Erythroblast (primary cell): ENCODE results near the gene SGCG.
A peak's percentile ranks its signal among the peaks of the same experiment; 100 is the strongest.
"Not testable (repeated sequence)": the region's sequence is repeated elsewhere in the genome, so short reads cannot be mapped to it uniquely, and the experiment has no call there.

Source experiments
- DNase-seq, 2 experiments: peaks; one replicate each; lab custom pipeline; 2025; lab: John Stamatoyannopoulos, UW
- GATA1 ChIP-seq: IDR thresholded peaks from 2 replicates; pipeline ENCODE4 v1.6.1; 2011; ENCODE audit warnings: low read depth, mild to moderate bottlenecking, control low read depth, low read length, moderate library complexity
- POLR2A ChIP-seq: IDR thresholded peaks from 2 replicates; pipeline ENCODE4 v1.6.1; 2011; ENCODE audit warnings: mild to moderate bottlenecking, low read length

Gene SGCG

DNA sequence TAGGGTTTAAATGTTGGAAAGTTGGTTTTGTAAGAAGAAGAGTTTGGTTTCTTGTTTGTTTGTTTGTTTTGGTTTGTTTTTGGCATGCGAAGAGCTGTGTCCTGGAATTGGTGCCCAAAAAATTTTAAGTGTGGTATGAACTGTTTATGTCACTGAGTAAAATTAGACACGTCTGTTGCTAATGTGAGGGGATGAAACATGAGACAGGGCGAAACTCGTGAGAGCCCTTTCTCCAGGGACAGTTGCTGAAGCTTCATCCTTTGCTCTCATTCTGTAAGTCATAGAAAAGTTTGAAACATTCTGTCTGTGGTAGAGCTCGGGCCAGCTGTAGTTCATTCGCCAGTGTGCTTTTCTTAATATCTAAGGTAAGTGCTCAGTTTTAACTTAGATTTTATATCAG is at the start of gene SGCG:
TSS of gene SGCG (plus strand) at position 269 of the 400 bp plus-strand sequence. CDS start 22,716 bp downstream, outside the sequence.
- no peak for DNase-seq
- no peak for TF ChIP-seq POLR2A
- no peak for TF ChIP-seq GATA1

DNA sequence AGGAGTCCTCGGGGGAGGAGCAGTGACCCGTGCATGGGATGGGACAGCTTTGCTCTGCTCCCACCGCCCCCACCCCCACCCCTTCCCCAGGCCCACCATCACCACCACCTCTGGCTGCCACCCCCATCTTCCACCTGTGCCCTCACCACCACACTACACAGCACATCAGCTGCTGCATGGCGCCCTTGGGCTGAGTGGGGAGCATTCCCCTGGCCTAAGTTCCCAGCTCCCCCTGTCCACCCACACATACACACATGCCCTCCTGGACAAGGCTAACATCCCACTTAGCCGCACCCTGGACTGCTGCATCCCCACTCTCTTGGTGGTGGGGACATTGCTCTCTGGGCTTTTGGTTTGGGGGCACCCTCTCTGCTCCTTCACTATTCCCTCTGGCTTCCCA is 46.2 kb upstream of the SGCG start:
- DNase-seq, result no peak
- TF ChIP-seq GATA1, result no peak
- TF ChIP-seq POLR2A, result no peak

DNA sequence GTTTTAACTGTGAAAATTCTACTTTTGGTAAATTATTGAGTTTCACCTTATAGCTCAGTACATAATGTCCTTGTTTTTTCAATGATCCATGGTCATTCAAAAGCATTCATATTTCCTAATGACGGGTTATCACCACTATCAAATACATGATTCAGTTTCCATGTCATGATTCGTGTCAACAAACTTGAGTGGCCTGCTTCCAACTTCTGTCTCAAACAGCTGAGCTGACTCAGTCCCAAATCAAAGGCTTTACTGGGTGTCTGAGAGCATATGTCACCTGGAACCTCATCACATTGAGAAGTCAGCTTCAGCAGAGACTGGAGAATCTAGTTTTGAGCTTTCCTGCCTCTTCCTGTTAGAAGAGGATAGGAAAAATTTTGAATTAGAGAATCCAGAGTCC is 40.3 kb upstream of the SGCG start:
- TF ChIP-seq POLR2A (no peak), GATA1 (no peak)
- DNase-seq, result no peak

DNA sequence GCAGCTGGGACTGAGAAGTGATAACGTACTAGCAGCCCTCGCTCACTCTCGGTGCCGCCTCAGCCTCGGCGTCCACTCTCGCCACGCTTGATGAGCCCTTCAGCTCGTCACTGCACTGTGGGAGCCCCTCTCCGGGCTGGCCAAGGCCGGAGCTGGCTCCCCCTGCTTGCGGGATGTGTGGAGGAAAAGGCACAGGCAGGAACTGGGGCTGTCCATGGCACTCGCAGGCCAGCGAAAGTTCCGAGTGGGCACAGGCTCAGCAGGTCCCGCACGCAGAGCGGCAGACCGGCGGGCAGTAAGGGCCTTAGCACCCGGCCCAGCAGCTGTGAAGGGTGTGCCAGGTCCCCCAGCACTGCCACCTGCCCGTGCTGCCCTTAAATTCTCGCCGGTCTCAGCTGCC is 38.8 kb upstream of the SGCG start:
- TF ChIP-seq POLR2A (no peak), GATA1 (no peak)
- DNase-seq, result no peak

DNA sequence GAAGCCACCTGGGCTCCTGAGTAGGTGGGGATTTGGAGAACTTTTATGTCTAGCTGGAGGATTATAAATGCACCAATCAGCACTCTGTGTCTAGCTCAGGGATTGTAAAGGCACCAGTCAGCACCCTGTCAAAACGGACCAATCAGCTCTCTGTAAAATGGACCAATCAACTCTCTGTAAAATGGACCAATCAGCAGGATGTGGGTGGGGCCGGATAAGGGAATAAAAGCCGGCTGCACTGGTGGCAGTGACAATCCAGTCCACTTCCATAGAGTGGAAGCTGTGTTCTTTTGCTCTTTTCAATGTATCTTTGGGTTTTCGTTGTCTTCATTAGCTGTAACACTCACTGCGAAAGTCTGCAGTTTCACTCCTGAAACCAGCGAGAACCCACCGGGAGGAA is 38.2 kb upstream of the SGCG start:
- DNase-seq, result not testable (repeated sequence)

DNA sequence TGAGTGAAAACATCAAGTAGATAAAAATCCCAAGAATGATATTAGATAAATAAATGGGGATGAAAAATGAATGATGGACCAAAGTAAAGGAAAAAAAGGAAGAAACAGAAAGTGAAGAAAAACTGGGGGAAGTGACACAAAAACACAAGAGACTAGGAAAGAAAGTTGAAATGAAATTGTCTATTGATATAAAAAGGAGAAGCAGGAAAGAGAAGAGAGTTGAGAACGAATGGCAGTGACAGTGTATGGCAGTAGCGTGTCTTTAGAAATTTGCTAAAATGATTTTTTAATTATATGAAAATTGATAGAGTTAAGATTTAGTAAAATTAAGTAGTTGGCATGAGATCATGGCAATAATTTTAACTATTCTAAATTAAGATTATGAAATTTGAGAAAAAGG is 36.3 kb upstream of the SGCG start:
- no peak for DNase-seq
- TF ChIP-seq POLR2A (no peak), GATA1 (no peak)

GRCh38 chr13:23146006-23146405 is 34.8 kb upstream of the SGCG start:
- TF ChIP-seq POLR2A, result no peak
- no peak for TF ChIP-seq GATA1
- DNase-seq, result no peak

- DNase-seq, result no peak
- TF ChIP-seq GATA1 (no peak), POLR2A (no peak)
Measured at GRCh38 chr13:23146811-23147625, 33.8 kb upstream of the SGCG start.

DNA sequence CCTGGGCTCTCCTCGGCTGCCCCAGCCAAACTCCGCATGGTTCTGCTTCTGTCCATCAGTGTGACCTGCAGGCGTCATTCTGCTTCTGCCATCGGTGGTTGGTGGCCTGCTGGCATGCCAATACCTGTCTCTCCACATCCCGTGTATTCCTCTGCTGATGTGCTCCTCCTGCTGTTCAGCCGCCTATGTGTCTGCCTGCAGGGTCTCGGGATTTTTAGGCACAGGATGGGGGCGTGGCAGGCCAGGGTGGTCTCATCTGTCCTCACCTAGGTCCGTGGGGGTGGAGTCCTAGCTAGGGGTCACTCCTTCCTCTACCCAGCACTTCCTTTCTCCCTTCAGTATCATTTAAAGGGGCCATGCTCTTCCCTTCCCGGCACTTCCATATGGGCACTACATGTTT is 33.0 kb upstream of the SGCG start:
- no peak for DNase-seq
- TF ChIP-seq POLR2A (no peak), GATA1 (no peak)

DNA sequence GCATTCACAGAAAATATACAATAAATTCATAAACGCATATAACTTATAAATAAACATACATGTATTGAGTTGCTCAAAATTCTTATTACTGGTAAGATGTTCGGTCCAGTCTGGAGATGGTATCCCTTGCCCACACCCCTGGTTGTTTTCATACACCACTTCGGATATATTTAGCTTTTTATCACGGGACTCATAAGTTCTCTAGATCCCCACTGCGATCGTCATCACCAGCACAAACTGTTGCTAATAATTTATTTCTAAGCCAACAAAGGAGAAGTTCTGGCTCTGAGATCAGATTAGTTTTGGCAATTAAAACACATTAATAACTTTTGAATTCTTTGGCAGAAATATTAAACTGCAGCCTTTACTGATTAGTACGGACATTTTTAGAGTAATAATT is 23.0 kb upstream of the SGCG start:
- DNase-seq, result no peak
- TF ChIP-seq POLR2A (no peak), GATA1 (no peak)

GRCh38 chr13:23159205-23159759 is 21.5 kb upstream of the SGCG start:
- TF ChIP-seq GATA1 (no peak), POLR2A (no peak)
- peak; percentile 23 to 59 for DNase-seq

DNA sequence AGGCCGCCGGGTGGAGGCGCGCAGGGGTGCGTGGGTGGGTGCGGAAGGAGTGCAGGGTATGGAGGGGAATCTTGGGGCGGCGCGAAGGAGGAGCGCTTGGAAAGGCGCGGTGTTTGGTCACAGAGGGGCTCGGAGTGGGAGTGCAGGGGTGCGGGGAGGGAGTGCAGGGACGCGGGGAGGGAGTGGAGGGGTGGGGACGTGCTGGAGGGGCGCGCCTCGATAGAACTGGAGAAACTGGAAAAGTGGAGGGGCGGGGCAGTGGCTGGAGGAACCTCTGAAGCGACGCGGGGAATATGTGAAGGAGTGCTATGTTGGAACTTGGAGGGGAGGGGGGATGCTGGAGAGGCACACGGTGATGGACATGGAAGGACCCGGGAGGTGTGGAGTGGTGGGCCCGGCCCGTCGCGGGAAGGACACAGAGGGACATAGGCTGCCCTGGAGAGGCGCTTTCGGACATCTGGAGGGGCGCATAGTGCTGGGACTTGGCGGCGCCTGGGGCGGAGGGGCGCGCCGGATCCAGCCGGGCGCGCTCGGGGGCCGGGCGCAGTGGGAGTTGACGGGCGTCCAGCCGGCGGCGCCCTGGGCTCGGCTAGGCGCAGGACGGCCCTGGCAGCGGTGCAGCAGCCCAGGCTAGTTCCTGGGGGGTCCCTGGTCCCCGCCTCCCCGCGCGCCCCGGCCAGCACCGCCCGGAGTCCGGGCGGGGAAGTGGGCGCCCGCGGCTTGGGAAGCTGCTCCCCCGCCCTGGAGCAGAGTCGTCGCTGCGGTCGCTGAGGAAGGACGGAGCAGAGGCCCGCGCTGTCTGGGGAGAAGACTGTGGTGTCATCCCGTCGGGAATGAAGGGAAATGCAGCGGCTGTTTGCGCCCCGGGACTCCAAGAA is 20.8 kb upstream of the SGCG start:
- TF ChIP-seq POLR2A, result no peak
- TF ChIP-seq GATA1, result no peak
- DNase-seq, result peak in 1 of 2 experiments; percentile 38

GRCh38 chr13:23160638-23161480 is 19.9 kb upstream of the SGCG start:
- TF ChIP-seq POLR2A (no peak), GATA1 (no peak)
- DNase-seq, result peak; percentile 13 to 69

GRCh38 chr13:23161481-23161825 is 19.3 kb upstream of the SGCG start:
- DNase-seq, result no peak
- TF ChIP-seq POLR2A (no peak), GATA1 (no peak)
